Measurements from ENCODE around the gene SLC6A3.
"Not testable (repeated sequence)": the region's sequence is repeated elsewhere in the genome, so short reads cannot be mapped to it uniquely, and the experiment has no call there.

The SLC6A3 gene

DNA sequence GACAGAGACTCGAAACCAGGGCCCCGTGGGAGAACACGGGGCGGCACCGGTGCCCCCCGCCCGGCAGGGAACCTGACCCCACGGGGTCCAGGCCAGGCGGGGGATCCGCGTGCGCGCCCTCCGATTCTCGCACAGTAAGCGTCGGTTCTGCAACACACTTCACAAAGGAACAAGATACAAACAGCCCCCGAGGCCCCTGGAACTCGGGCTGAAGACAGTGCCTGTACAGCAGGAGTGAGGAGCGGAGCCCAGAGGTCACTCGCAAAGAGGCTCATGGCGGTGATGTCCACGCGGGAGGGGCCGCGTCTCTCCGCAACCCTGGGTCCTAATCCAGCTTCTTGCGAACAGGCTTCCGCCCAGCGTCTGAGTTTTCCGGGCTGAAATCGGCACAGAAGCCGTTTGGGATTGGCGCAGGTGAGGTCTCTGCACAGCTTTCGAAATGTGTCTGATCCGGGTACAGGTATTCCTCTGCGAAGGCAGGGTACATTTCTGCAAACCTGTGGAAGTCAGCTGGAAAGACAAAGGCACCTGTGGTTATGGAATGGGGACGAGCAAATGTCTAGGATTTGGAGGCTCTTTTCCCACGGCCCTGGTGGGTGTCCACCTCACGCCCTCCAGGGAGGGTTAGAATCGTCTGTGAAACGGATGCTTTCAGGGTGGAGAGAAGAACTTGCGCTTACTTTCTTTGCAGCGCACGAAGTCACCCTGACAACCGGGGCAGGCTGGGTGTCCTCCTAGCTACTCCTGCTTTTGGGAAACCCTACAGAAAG, 18.3 kb upstream of the SLC6A3 start:
- no peak for DNase-seq (ENCODE audit: low spot score)

DNA sequence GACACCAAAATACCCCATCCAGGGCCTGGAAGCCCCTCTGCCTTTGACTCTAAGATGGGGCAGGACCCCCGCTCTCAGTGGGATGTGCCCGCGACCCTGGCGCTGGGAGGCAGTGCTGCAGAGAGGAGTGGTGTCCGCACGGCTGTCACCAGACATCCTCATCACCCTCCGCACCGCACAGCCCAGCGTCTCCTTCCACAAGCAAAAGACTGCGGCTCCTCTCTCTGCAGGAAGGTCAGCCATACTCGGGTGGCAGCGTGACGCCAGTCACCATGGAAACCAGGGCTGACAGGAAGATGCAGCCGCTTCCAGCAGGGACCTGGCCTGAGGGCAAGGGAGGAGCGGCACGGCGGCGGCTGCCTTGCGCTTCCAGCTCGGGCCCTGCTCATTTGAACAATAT, 17.1 kb upstream of the SLC6A3 start:
- DNase-seq (ENCODE audit: low spot score), result no peak

DNA sequence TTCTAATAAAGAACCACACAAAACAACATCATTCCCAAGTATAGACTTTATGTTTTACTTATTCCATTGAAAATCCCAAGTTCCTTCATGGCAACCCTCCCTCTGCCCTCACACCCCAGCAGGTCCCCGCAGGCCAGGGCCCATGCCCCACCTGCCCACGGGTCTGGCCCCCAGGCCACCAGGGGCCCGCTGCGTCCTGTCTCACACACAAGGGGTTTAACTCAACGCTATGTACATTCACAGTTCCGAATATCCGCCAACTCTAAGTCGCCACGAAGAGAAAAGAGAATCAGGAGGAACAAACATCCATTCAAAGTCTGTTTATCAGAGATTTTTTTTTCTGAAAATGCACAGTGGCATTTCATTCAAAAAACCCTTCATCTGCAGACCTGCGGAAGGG, 16.2 kb upstream of the SLC6A3 start:
- DNase-seq (ENCODE audit: low spot score), result no peak

DNA sequence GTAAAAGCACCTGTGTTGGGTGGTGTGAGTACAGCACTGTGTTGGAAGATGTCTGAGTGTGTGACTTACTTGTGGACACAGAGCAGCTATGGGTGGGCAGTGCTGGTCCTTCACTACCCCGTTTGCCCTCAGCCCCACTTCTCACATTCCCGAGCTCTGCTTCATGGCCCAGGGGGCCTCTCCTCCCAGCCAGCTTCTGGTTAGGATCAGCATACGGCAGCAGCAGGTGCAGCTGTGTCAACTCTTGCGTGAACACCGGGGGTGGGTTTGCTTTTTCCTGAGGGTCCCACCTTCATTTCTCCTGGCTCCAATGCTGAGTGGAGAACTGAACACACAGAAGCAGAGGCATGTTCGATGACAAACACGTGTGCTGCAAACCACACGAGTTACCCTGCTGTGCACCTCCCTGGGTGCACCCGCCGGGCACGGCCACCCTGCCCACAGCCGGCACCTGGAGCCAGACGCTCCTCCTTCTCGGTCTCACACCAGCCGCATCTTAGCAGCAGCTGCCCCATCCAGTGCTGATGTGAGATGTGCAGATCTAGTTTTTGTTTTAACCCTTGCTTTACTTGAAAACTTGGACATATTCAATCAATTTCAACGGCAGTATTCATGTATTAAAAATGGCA, 14.9 kb upstream of the SLC6A3 start:
- DNase-seq (ENCODE audit: low spot score), result no peak

DNA sequence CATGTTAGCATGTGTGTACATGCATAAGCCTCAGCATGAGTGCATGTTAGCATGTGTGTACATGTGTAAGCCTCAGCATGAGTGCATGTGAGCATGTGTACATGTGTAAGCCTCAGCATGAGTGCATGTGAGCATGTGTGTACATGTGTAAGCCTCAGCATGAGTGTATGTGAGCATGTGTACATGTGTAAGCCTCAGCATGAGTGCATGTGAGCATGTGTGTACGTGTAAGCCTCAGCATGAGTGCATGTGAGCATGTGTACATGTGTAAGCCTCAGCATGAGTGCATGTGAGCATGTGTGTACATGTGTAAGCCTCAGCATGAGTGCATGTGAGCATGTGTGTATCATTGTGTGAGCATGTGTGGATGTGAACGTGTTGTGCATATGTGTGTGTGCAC, 14.2 kb upstream of the SLC6A3 start:
- not testable (repeated sequence) for DNase-seq (ENCODE audit: low spot score)

DNA sequence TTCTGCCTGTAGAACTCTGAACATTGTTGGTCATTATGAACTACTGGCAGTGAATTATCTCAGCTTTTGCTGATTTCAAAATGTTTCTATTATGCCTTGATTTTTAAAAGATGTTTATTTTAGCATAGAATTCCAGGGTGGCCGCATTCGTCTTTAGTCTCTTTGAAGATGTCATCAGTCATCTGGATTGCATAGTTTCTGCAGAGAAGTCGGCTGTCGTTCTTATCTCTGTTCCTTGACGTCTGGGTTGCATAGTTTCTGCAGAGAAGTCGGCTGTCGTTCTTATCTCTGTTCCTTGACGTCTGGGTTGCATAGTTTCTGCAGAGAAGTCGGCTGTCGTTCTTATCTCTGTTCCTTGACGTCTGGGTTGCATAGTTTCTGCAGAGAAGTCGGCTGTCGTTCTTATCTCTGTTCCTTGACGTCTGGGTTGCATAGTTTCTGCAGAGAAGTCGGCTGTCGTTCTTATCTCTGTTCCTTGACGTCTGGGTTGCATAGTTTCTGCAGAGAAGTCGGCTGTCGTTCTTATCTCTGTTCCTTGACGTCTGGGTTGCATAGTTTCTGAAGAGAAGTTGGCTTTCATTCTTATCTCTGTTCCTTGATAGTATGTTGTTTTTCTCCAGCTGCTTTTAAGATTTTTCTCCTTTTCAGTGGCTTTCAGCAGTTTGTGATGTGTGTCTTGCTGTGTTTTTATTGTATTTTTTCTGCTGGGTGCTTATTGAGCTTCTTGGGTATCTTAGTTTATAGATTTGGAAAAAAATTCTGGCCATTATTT, 11.1 kb upstream of the SLC6A3 start:
- not testable (repeated sequence) for DNase-seq (ENCODE audit: low spot score)

DNA sequence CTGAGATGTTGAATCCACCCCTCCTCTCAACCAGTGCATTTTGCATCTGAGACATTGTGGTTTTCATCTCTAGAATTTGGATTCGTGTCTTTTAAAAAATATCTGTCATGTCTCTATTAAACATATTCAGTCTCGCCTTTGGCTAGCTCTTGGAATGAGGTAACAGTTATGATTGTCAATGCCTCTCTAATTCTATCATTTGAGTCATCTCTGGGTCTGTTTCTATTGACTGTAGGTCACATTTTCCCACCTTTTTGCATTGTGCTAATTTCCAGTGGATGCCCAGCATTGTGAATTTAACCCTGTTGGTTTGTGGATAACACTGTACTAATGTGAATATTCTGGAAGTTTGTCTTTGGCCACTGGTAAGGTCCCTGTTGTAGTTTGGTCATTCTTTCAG, 8.4 kb upstream of the SLC6A3 start:
- DNase-seq (ENCODE audit: low spot score), result no peak

DNA sequence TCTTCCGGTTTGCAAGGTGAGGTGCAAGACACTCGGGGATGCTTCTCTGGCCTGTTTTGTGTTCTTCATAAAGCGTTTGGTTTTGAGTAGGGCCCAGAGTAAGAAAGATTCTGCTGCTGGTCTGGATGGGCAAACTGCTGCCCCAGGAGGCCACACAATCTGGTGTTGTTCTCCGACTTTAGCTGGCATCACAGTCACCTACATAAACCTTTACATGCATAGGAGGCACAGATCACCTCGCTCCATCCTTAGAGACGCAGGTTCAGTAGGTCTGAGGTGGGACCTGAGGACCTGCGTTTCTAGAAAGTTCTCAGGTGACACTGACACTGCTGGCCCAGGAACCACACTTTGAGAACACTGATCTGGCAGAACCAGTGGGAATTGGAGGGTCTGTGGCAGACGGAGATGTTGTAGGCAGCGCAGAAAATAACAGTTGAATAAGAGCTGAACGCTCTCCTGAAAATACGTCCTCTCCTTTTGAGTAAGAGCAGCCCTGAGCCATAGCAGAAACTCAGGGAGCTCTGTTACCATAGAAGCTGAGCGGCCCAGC, 3.9 kb upstream of the SLC6A3 start:
- no peak for DNase-seq (ENCODE audit: low spot score)

DNA sequence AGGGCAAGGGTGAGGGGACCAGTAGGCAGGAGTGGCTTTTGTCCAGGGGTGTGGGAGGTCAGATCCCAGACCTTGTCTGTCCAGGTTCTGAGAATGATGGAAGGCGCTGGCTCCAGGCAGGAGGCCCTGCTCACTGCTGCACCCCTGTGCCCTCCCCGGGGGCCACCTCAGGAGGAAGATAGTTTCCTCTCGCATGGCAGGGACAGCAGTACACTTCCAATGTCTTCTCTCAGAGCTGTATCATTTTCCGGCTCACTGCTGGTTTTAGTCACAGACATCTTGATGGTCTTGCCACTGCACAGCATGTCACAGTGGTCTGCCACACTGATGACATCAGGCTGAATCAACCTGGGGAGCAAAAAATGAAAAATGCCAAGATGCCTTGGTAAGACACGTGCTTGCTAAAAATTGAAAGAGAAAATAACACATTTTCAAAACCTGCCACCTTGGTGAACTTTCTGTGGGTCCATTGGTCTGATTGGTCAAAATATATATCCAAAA, 3.3 kb upstream of the SLC6A3 start:
- no peak for DNase-seq (ENCODE audit: low spot score)

DNA sequence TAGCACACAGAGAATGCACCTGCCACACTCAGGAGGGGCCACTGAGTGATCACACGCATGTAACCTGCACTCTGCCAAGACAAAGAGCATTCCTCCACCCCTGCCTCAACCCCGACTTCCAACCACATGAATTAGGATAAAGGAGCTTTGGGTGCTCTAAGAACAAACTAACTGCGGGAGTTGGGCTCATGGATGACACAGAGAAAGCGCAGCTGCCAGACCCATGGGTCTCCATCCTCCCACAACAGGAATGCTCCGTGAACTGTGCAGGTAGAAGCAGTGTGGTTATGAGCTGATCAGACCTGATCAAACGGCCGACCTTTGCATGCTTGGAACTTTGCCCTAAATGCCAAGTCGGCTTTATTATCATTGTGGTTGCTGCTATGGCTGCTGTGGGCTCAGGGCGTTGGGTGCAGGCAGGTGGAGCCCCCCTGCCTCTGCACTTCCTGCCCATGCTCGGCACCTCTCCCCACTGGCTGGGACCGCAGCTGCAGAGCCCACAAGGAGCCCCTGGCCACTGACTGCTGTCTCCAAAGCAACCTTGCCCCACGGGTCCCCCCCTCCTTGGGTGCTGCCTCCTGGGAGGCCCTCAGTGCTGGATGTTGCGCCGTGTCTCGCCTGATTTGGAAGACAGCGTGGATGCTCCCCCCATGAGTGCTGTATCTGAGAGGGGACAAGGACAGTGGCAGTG, 2.6 kb upstream of the SLC6A3 start:
- DNase-seq (ENCODE audit: low spot score), result no peak

DNA sequence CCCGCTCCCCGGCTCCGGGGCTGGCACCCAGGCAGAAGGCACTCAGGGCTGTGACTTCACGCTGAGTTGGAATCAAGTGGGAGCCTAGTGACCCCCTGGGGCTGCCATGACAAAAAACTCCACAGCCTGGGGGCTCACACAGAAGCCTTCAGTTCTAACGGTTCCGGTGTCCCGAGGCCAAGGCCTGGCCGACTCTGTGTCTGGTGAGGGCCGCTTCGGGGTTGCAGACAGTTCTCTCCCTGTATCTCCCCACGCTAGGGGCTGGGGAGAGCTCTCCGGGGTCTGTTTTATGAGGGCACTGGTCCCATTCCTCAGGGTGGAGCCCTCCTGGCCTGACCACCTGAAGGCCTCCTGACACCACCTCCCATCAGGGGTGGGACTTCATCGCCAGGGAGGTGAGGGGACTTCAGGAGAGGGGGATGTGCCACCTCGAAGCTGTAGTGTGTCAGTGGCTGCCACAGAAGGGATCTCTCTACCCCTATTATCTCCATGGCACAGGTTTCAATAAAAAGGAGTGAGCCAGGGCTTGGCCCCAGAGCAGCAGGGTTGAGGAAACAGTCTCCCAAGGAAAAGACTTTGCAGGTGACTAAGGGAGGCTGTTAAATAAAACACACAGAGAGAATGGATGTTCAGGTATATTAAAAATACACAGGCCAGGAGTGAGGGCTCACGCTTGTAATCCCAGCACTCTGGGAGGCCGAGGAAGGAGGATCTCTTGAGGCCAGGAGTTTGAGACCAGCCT, 1.5 kb upstream of the SLC6A3 start:
- no peak for DNase-seq (ENCODE audit: low spot score)

DNA sequence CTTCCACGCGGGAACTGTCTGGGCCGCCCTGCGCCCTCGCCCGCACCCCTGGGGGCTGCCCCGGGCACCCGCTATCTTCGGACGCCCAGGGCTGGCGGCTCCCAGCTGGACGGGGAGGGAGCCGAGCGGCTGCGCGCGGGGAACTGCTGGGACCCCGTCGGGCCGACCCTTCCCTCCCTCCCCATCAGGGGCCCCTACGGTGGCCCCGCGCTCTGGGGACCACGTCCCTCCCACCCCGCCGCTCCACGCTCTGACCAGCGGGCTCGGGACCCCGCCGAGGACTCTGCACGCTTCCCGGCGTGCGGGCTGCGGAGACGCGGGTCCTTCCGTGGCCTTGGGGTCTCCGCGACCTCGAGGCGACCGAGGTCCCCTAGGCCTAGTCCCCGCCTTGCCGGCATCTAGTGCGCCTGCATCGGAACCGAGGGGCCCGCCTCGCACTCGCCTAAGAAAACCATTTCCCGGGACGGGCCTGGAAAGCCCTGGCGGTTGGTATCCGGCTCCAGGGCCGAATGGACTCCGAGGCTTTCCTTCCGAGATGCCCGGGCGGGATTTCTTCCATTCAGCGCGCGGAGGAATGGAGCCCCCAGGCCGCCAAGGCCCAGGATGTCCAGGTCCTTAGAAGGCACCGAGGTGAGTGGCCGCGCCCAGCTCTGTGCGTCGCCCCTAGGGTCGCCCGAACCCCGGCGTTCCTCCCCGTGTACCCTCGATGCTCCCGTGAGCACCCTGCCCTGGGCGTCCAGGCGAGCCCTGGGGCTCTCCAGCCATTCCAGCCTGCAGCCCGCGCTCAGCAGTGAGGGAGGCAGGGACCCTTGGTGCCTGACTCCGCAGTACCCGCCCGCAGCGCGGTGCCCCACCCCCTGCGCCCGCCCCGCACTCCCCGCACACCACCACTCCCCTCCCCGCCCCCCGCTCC, 705 bp upstream of the SLC6A3 start:
- no peak for DNase-seq (ENCODE audit: low spot score)

DNA sequence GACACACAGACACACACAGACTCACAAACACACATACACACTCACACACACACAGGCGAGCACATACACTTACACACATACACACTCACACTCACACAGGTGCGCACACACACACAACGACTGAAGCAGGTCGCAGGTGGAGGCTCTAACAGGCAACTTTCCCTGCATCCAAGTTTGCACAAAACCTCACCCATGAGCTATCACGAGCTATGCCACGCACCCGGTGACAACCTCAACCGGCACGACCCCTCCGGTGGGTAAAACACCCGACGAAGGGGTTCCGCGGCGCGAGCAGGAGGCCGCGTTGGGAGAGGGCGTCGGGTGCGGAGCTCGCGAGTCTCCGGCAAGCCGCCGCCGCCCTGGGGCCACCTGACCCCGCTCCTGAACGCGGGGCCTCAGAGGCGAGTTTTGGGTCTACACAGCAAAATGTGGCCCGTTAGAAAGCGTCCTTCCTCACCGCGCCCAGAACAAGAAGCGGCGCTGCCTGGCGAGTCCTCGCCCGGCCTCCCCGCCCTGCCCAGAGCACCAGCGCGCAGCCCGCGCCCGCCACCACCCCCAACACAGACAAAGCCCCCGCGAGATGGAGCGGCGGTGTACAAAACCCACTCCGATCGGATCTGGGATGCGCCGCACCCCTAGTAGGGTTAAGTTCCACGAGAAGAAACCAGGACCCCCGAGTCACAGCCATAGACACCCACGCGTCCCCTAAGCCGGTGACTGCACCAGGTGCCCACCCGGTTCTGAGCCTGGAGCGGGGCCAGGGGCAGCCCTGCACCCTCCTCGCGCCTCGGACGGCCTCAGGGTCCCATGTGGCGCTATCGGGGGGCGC, 665 bp downstream of the SLC6A3 start:
- DNase-seq (ENCODE audit: low spot score), result no peak

DNA sequence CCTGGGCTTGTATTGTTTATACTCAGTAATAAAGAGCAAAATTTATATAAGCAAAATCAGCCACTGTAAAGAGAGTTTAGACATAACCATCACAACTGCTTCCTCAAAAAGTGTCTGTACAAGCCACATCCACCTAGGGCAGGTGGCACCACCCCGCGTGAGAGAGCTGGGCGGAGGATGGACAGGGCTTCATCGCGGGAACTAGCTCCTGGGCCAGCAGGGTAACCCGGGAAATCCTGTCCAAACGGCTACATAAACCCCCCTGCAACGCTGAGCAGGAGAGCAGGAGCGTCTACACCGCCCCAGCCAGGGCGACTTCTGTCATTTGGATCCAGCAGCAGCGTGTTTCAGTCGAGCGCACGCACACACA, 1.3 kb downstream of the SLC6A3 start:
- DNase-seq (ENCODE audit: low spot score), result no peak

DNA sequence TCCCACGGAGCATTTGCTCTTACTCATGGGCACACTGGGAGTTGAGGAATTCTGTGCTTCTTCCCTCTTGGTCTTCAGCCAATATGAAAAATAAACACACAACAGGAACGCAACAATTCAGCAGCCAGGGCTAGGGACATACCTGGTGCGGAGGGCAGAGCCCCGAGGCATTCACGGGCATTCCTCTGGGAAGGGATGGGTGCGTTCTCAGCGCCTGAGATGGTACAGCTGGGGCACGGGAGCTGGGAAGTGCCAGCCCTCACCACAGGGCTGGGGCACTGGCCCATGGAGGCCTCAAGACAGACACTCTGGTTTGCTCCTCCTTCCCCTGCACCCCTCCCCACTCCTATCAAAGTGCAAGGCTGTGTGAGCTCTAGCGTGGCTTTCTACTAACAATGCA, 2.1 kb downstream of the SLC6A3 start:
- DNase-seq (ENCODE audit: low spot score), result no peak

DNA sequence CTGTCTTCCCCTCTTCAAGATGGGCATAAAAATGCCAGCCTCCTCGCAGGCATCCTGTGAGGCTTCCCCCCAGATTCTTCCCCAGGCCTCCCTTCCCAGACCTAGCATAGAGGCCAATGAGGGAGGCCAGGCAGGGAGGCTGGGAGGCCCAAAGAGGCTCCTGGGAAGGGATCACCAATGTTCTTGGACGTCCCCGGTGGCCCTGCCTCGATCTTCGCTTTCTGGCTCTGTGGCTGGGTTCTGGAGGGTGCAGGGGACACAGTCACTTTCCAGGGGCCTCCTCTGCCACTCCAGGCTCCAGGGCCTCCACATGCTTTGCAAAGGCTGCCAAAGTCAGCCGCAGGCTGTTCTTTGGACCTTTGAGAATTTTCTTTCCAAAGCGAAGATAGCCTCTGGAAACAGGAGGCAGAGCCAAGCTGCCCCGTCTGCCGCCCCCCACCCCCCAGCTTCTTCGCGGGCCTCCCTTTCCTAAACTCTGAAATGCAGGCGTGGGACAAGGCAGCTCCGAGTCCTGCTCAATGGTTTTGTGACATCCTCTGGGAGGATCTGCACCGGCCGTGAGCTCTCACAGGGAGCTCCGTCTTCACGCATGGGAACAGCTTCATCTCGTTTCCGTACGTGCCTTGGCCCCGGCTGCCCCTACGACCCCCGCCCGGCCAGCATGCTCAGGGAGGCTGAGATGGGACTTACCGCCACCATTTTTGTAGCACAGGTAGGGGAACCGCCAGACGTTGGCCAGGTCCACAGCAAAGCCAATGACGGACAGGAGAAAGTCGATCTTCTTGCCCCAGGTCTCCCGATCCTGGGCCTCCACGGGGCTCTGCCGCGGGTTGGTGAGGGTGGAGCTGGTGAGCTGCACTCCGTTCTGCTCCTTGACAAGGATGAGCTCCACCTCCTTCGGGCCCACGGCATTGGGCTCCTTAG, 2.8 kb downstream of the SLC6A3 start:
- no peak for DNase-seq (ENCODE audit: low spot score)

DNA sequence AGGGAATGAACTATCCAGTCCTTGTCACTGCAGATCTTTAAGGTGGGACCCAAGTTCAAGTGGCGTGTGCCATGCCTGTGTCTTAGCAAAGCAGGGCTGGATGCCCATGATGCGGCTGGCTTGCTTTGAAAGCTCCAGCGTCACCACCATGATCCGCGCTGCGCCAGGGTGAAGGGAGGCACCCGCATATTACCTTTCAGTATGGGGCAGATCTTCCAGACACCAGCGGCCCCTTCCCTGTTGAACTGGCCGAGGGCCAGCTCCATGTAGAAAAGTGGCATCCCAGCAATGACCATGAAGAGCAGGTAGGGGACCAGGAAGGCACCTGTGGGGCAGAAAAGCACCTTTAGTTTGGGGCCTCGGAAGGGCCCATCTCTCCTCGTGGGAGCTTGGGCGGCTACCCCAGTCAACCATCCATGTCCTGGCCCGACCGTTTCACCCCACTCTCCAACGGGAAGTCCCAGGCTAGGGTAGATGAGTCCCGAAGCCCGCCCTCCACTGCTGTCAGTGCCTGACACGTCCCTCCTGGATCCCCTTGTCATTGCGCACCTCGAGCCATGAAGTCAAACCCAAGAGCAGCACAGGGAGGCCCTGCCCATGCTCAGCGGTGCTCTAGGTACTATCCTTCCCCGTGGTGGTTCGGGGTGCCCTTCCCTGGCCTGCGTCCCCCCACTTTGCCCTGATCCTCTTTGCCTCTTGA, 3.9 kb downstream of the SLC6A3 start:
- no peak for DNase-seq (ENCODE audit: low spot score)

DNA sequence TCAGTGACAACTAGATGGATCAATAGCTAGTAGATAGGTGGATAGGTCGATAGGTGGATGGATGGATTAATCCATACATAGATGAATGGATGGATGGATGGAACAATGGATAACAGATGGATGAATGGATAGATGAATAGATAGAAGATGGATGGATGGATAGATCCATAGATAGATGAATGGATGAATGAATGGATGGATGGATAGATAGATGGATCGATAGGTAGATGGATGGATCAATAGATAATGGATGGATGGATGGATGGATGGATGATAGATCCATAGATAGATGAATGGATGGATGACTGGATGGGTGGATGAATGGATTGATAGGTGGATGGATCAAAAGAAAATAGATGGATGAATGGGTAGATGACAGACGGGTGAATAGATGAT, 5.1 kb downstream of the SLC6A3 start:
- no peak for DNase-seq (ENCODE audit: low spot score)

Data from pons (tissue), 1 donor.